IgD-negative memory B cell (primary cell): ENCODE results near the gene ZNF180. TPM values are rescaled to one million over a fixed set of nuclear protein-coding genes. Genes with fewer than 3 reads are reported as not detected.
"Not testable (repeated sequence)": the region's sequence is repeated elsewhere in the genome, so short reads cannot be mapped to it uniquely, and the experiment has no call there.

ENCODE experiments used
- H3K27ac Mint-ChIP-seq, 3 donors: one replicate each; pipeline ENCODE4 v1.8.0; 2020 to 2022; ENCODE audit warnings: mild to moderate bottlenecking in 3 of 3, mixed read lengths in 3 of 3, moderate library complexity in 1 of 3
- H3K27me3 Mint-ChIP-seq: one replicate; pipeline ENCODE4 v1.8.0; 2021; ENCODE audit warnings: mixed read lengths
- H3K36me3 Mint-ChIP-seq: one replicate; pipeline ENCODE4 v1.8.0; 2020; ENCODE audit warnings: mild to moderate bottlenecking, mixed read lengths
- H3K4me1 Mint-ChIP-seq, 3 donors: one replicate each; pipeline ENCODE4 v1.8.0; 2020 to 2022; ENCODE audit warnings: mixed read lengths in 3 of 3, mild to moderate bottlenecking in 1 of 3
- H3K4me3 Mint-ChIP-seq, 4 donors: one replicate each; pipeline ENCODE4 v1.8.0; 2020 to 2022; ENCODE audit warnings: mild to moderate bottlenecking in 4 of 4, mixed read lengths in 4 of 4, moderate library complexity in 3 of 4
- H3K9me3 Mint-ChIP-seq, 3 donors: one replicate each; pipeline ENCODE4 v1.8.0; 2020 to 2021; ENCODE audit warnings: mixed read lengths in 3 of 3, mild to moderate bottlenecking in 1 of 3
- polyA plus RNA-seq: library from polyadenylated mRNA; unstranded; fragments of 300-500 nt; fragmentation: Illumina TruSeq; gene quantifications from one replicate; pipeline ENCODE4 v1.2.3, GENCODE V29; 2021

Gene ZNF180
- polyA plus RNA-seq, result 11.0 TPM

- Mint-ChIP-seq H3K36me3 (peaks cover 18% of the 10 kb centered on the region), H3K27ac (peak within 1 kb of the TSS; percentile 83 to 93 (median 87)), H3K27me3 (peaks cover 2% of the 10 kb centered on the region), H3K9me3 (peaks cover 10 to 40% (median 23%) of the 10 kb centered on the region in 3 donors), H3K4me3 (peak within 1 kb of the TSS; percentile 96 to 99 (median 98)), H3K4me1 (peaks cover 15 to 26% (median 24%) of the 10 kb centered on the region in 3 donors)
Observed at GRCh38 chr19:44499962-44500949, at the start of gene ZNF180. Gene ZNF180, minus strand, starts transcription at chr19:44500522. Its CDS starts 3,188 bp downstream, at chr19:44497334.

- Mint-ChIP-seq H3K27ac (no peak overlapping the region), H3K4me1 (peaks cover 0 to 2% (median 0%) of the 10 kb centered on the region in 3 donors), H3K36me3 (no peaks in the 10 kb centered on the region), H3K27me3 (peaks cover 11% of the 10 kb centered on the region), H3K4me3 (no peak overlapping the region), H3K9me3 (peaks cover 5 to 10% (median 7%) of the 10 kb centered on the region in 3 donors)
Observed at GRCh38 chr19:44549507-44549906, 49.2 kb upstream of the ZNF180 start.

GRCh38 chr19:44548736-44549135, 48.4 kb upstream of the ZNF180 start:
- H3K27me3 Mint-ChIP-seq, result peaks cover 9% of the 10 kb centered on the region
- no peak overlapping the region for H3K27ac Mint-ChIP-seq
- H3K36me3 Mint-ChIP-seq, result no peaks in the 10 kb centered on the region
- H3K4me1 Mint-ChIP-seq, result no peaks in the 10 kb centered on the region
- peaks cover 9 to 11% (median 10%) of the 10 kb centered on the region in 3 donors for H3K9me3 Mint-ChIP-seq
- no peak overlapping the region for H3K4me3 Mint-ChIP-seq

- Mint-ChIP-seq H3K9me3 (peaks cover 8 to 13% (median 10%) of the 10 kb centered on the region in 3 donors), H3K4me3 (no peak overlapping the region), H3K36me3 (no peaks in the 10 kb centered on the region), H3K27ac (no peak overlapping the region), H3K27me3 (peaks cover 3% of the 10 kb centered on the region), H3K4me1 (no peaks in the 10 kb centered on the region)
Observed at GRCh38 chr19:44544031-44544430, 43.7 kb upstream of the ZNF180 start.

GRCh38 chr19:44542671-44543070, 42.3 kb upstream of the ZNF180 start:
- Mint-ChIP-seq H3K4me3 (no peak overlapping the region), H3K9me3 (peaks cover 8 to 18% (median 8%) of the 10 kb centered on the region in 3 donors), H3K27me3 (peaks cover 3% of the 10 kb centered on the region), H3K27ac (no peak overlapping the region), H3K36me3 (no peaks in the 10 kb centered on the region), H3K4me1 (no peaks in the 10 kb centered on the region)

GRCh38 chr19:44540736-44541135, 40.4 kb upstream of the ZNF180 start:
- Mint-ChIP-seq H3K36me3 (no peaks in the 10 kb centered on the region), H3K9me3 (peaks cover 8 to 18% (median 15%) of the 10 kb centered on the region in 3 donors), H3K27me3 (peaks cover 3% of the 10 kb centered on the region), H3K27ac (peak overlapping the region in 1 of 3 donors; percentile 16), H3K4me1 (no peaks in the 10 kb centered on the region), H3K4me3 (no peak overlapping the region)

GRCh38 chr19:44539991-44540390, 39.7 kb upstream of the ZNF180 start:
- H3K27me3 Mint-ChIP-seq, result peaks cover 3% of the 10 kb centered on the region
- no peak overlapping the region for H3K27ac Mint-ChIP-seq
- H3K4me1 Mint-ChIP-seq, result no peaks in the 10 kb centered on the region
- no peak overlapping the region for H3K4me3 Mint-ChIP-seq
- peaks cover 8 to 20% (median 15%) of the 10 kb centered on the region in 3 donors for H3K9me3 Mint-ChIP-seq
- no peaks in the 10 kb centered on the region for H3K36me3 Mint-ChIP-seq

GRCh38 chr19:44539236-44539826, 39.0 kb upstream of the ZNF180 start:
- H3K4me3 Mint-ChIP-seq, result no peak overlapping the region
- peaks cover 8 to 20% (median 14%) of the 10 kb centered on the region in 3 donors for H3K9me3 Mint-ChIP-seq
- no peaks in the 10 kb centered on the region for H3K4me1 Mint-ChIP-seq
- H3K36me3 Mint-ChIP-seq, result no peaks in the 10 kb centered on the region
- H3K27ac Mint-ChIP-seq, result no peak overlapping the region
- peaks cover 3% of the 10 kb centered on the region for H3K27me3 Mint-ChIP-seq

- peaks cover 3 to 17% (median 11%) of the 10 kb centered on the region in 3 donors for H3K9me3 Mint-ChIP-seq
- not testable (repeated sequence) for H3K36me3 Mint-ChIP-seq, H3K27ac Mint-ChIP-seq, H3K4me3 Mint-ChIP-seq, H3K4me1 Mint-ChIP-seq, H3K27me3 Mint-ChIP-seq
Observed at GRCh38 chr19:44535361-44535760, 35.0 kb upstream of the ZNF180 start.

- Mint-ChIP-seq H3K36me3 (no peaks in the 10 kb centered on the region), H3K9me3 (peaks cover 3 to 18% (median 11%) of the 10 kb centered on the region in 3 donors), H3K27me3 (peaks cover 6% of the 10 kb centered on the region), H3K4me1 (no peaks in the 10 kb centered on the region), H3K27ac (no peak overlapping the region), H3K4me3 (no peak overlapping the region)
Observed at GRCh38 chr19:44532819-44533218, 32.5 kb upstream of the ZNF180 start.

GRCh38 chr19:44530777-44531176, 30.5 kb upstream of the ZNF180 start:
- Mint-ChIP-seq H3K4me3 (peak overlapping the region in 1 of 4 donors; percentile 51), H3K36me3 (peaks cover 2% of the 10 kb centered on the region), H3K9me3 (peaks cover 2 to 22% (median 9%) of the 10 kb centered on the region in 3 donors), H3K4me1 (no peaks in the 10 kb centered on the region), H3K27me3 (peaks cover 6% of the 10 kb centered on the region), H3K27ac (no peak overlapping the region)

GRCh38 chr19:44529536-44529935, 29.2 kb upstream of the ZNF180 start, which contains the start of gene CEACAM20:
Gene CEACAM20, minus strand, starts transcription at chr19:44529675. Its CDS starts 166 bp downstream, at chr19:44529509.
- peaks cover 6% of the 10 kb centered on the region for H3K27me3 Mint-ChIP-seq
- H3K27ac Mint-ChIP-seq, result no peak within 1 kb of the TSS

GRCh38 chr19:44527554-44527953, 27.2 kb upstream of the ZNF180 start:
- no peaks in the 10 kb centered on the region for H3K4me1 Mint-ChIP-seq
- peaks cover 2% of the 10 kb centered on the region for H3K36me3 Mint-ChIP-seq
- H3K27ac Mint-ChIP-seq, result no peak overlapping the region
- H3K4me3 Mint-ChIP-seq, result no peak overlapping the region
- peaks cover 4 to 19% (median 16%) of the 10 kb centered on the region in 3 donors for H3K9me3 Mint-ChIP-seq
- peaks cover 4% of the 10 kb centered on the region for H3K27me3 Mint-ChIP-seq

More at GRCh38 chr19:44529536-44529935, 29.2 kb upstream of the ZNF180 start, which contains the start of gene CEACAM20:
- H3K4me1 Mint-ChIP-seq, result no peaks in the 10 kb centered on the region
- peaks cover 2% of the 10 kb centered on the region for H3K36me3 Mint-ChIP-seq
- H3K9me3 Mint-ChIP-seq, result peaks cover 2 to 20% (median 9%) of the 10 kb centered on the region in 3 donors
- peak within 1 kb of the TSS in 1 of 4 donors; percentile 51 for H3K4me3 Mint-ChIP-seq

- Mint-ChIP-seq H3K9me3 (peaks cover 4 to 17% (median 16%) of the 10 kb centered on the region in 3 donors), H3K27me3 (peaks cover 4% of the 10 kb centered on the region)
Observed at GRCh38 chr19:44525721-44526430, 25.6 kb upstream of the ZNF180 start.

More at GRCh38 chr19:44525721-44526430, 25.6 kb upstream of the ZNF180 start:
- H3K36me3 Mint-ChIP-seq, result peaks cover 2% of the 10 kb centered on the region
- H3K4me1 Mint-ChIP-seq, result no peaks in the 10 kb centered on the region
- no peak overlapping the region for H3K4me3 Mint-ChIP-seq
- no peak overlapping the region for H3K27ac Mint-ChIP-seq
